C4-2B (cell line): ENCODE measurements around the gene STPG2.

Experiments used
- ZFX ChIP-seq: fragments of 450-650 bp; IDR thresholded peaks from 2 replicates; pipeline ENCODE4 v1.6.1; 2017
- TF ChIP-seq, protein P1 (sequence below): fragments of 450-650 bp; conservative IDR thresholded peaks from 2 replicates; pipeline ENCODE4 v1.5.1; 2017; ENCODE audit warnings: mild to moderate bottlenecking

DNA sequence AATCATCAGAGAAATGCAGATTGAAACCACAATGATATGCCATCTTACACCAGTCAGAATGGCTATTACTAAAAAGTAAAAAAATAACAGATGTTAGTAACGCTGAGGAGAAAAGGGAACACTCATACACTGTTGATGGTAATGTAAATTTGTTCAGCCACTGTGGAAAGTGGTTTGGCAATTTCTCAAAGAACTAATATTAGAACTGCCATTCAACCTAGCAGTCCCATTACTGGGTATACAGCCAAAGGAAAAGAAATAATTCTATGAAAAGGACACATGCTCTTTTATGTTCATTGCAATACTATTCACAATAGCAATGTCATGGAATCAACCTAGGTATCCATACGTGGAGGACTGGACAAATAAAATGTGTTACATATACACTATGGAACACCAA is 566.3 kb downstream of the STPG2 start:
- TF ChIP-seq, protein P1, sequence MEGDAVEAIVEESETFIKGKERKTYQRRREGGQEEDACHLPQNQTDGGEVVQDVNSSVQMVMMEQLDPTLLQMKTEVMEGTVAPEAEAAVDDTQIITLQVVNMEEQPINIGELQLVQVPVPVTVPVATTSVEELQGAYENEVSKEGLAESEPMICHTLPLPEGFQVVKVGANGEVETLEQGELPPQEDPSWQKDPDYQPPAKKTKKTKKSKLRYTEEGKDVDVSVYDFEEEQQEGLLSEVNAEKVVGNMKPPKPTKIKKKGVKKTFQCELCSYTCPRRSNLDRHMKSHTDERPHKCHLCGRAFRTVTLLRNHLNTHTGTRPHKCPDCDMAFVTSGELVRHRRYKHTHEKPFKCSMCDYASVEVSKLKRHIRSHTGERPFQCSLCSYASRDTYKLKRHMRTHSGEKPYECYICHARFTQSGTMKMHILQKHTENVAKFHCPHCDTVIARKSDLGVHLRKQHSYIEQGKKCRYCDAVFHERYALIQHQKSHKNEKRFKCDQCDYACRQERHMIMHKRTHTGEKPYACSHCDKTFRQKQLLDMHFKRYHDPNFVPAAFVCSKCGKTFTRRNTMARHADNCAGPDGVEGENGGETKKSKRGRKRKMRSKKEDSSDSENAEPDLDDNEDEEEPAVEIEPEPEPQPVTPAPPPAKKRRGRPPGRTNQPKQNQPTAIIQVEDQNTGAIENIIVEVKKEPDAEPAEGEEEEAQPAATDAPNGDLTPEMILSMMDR = no peak
- no peak for TF ChIP-seq ZFX
